Panc1 (cell line): Measurements from ENCODE around the gene WDR7.

Experiments used
- CTCF ChIP-seq: fragments of 450-650 bp; IDR thresholded peaks from 2 replicates; pipeline ENCODE4 v1.5.1; 2017; ENCODE audit warnings: mild to moderate bottlenecking
- POLR2AphosphoS5 ChIP-seq: IDR thresholded peaks from 2 replicates; pipeline ENCODE4 v1.6.1; 2012; ENCODE audit warnings: mild to moderate bottlenecking, low read depth, low read length, moderate library complexity
- REST ChIP-seq, 2 experiments: IDR thresholded peaks; 2 replicates each; pipeline ENCODE4 v1.6.1; 2011 to 2012; ENCODE audit warnings: low read depth in 2 of 2, control low read depth in 1 of 2, low read length in 1 of 2, mild to moderate bottlenecking in 1 of 2, moderate library complexity in 1 of 2; ENCODE audit not compliant: insufficient read depth in 1 of 2
- SIN3A ChIP-seq: IDR thresholded peaks from 2 replicates; pipeline ENCODE4 v1.6.1; 2012; ENCODE audit warnings: low read depth, mild to moderate bottlenecking, low read length, moderate library complexity, borderline replicate concordance; ENCODE audit not compliant: insufficient read depth
- TCF7L2 ChIP-seq: IDR thresholded peaks from 2 replicates; pipeline ENCODE4 v1.6.1; 2011; ENCODE audit warnings: mild to moderate bottlenecking, low read depth, low read length, inconsistent platforms

GRCh38 chr18:56662502-56662901 is 11.3 kb downstream of the WDR7 start:
- TF ChIP-seq CTCF = no peak
- TF ChIP-seq POLR2AphosphoS5 = no peak
- TF ChIP-seq SIN3A = no peak
- no peak for TF ChIP-seq TCF7L2
- no peak for TF ChIP-seq REST (IDR thresholded peaks at IDR 0.05; ENCODE audit: insufficient read depth in 1 of 2, low read depth in 2 of 2, low read length in 1 of 2)
